HepG2 (cell line): ENCODE data around the gene TRIM27. TPM values are rescaled to one million over a fixed set of nuclear protein-coding genes. Genes with fewer than 3 reads are reported as not detected.

ENCODE experiments used
- ATAC-seq: fragments of 200-7000 bp; cut with Tn5 transposase; 3 replicates; pipeline ENCODE4 v1.9.1; 2020; ENCODE audit warnings: mild to moderate bottlenecking, moderate library complexity
- BruUV-seq: library from RNA; stranded (reverse); fragments of 400-500 nt; replicated peaks from 2 replicates; lab custom pipeline; 2021; lab: Mats Ljungman, UMichigan
- CTCF ChIA-PET: fragments of 300-600 bp; formaldehyde crosslinking; extraction: SDS; loops from one replicate; lab custom pipeline; 2021; ENCODE audit warnings: low total read pairs, inconsistent platforms, low intra/inter-chr PET ratio; lab: Yijun Ruan, JAX
- POLR2A ChIA-PET: fragments of 350-600 bp; sonication (Branson Sonifier 250); formaldehyde crosslinking; loops from one replicate; lab custom pipeline; 2020; ENCODE audit warnings: antibody characterized with exemption, inconsistent platforms; lab: Yijun Ruan, JAX
- DNase-seq: peaks from one replicate; pipeline ENCODE4 v3.0.0-alpha.2; 2015; ENCODE audit warnings: low spot score
- FAIRE-seq: peaks from 3 replicates; lab custom pipeline; 2011; peaks lifted over from hg19 to GRCh38; lab: Jason Lieb, UNC
- H2AFZ ChIP-seq: one replicate; pipeline ENCODE4 v1.6.1; 2011; ENCODE audit warnings: low read length, inconsistent platforms
- H3K27ac ChIP-seq: fragments of 300-600 bp; 3 replicates; pipeline ENCODE4 v1.8.0; 2011; ENCODE audit warnings: mixed run types, mild to moderate bottlenecking, mixed read lengths, low read length, inconsistent platforms; ENCODE audit not compliant: insufficient read depth; ENCODE audit errors: extremely low read length
- H3K27me3 ChIP-seq, 2 experiments: fragments of 200-600 bp in 1 of 2; 2 replicates in 1 of 2; 3 replicates in 1 of 2; pipeline versions ENCODE4 v1.6.0 to v1.8.0; 2011; ENCODE audit warnings: low read length in 2 of 2, mild to moderate bottlenecking in 2 of 2, moderate library complexity in 2 of 2, inconsistent platforms in 1 of 2; ENCODE audit not compliant: insufficient read depth in 2 of 2, control insufficient read depth in 1 of 2
- H3K36me3 ChIP-seq, 2 experiments: fragments of 200-600 bp in 1 of 2; replicated peaks in 1 of 2; 2 replicates in 1 of 2; 3 replicates in 1 of 2; pipeline versions ENCODE4 v1.5.1 to v1.8.0; 2011; ENCODE audit warnings: low read length in 2 of 2, inconsistent platforms in 1 of 2; ENCODE audit not compliant: insufficient read depth in 2 of 2, control insufficient read depth in 1 of 2
- H3K4me1 ChIP-seq: 2 replicates; pipeline ENCODE4 v1.5.1; 2012; ENCODE audit warnings: low read length, inconsistent platforms; ENCODE audit not compliant: insufficient read depth
- H3K4me2 ChIP-seq: 2 replicates; pipeline ENCODE4 v1.6.0; 2011; ENCODE audit warnings: low read depth, low read length, inconsistent platforms
- H3K4me3 ChIP-seq, 3 experiments: fragments of 200-600 bp in 1 of 3; sonication (generic), shearing (Covaris generic) in 1 of 3; replicated peaks in 1 of 3; 2 replicates each; pipeline ENCODE4 v1.5.1; 2011 to 2016; ENCODE audit warnings: low read length in 3 of 3, inconsistent platforms in 2 of 3, low read depth in 2 of 3, mild to moderate bottlenecking in 2 of 3, control low read depth in 1 of 3, mixed read lengths in 1 of 3; ENCODE audit not compliant: insufficient read depth in 1 of 3
- H3K79me2 ChIP-seq: one replicate; pipeline ENCODE4 v1.6.1; 2011; ENCODE audit warnings: low read length, inconsistent platforms; ENCODE audit not compliant: insufficient read depth
- H3K9ac ChIP-seq: 2 replicates; pipeline ENCODE4 v1.6.0; 2011; ENCODE audit warnings: mild to moderate bottlenecking, low read depth, low read length, inconsistent platforms; ENCODE audit not compliant: insufficient read depth
- H3K9me3 ChIP-seq: 2 replicates; pipeline ENCODE4 v1.5.1; 2012; ENCODE audit warnings: mild to moderate bottlenecking, low read length
- H4K20me1 ChIP-seq: 2 replicates; pipeline ENCODE4 v1.6.0; 2011; ENCODE audit warnings: inconsistent platforms, mild to moderate bottlenecking, low read length, moderate library complexity; ENCODE audit not compliant: insufficient read depth
- ESRRA ChIP-seq: sonication (generic); formaldehyde crosslinking; IDR thresholded peaks from 2 replicates; pipeline ENCODE4 v1.5.1; 2020; ENCODE audit warnings: mild to moderate bottlenecking, low read depth, missing genetic modification reagents
- HNRNPL ChIP-seq: fragments of 200-400 bp; formaldehyde crosslinking; IDR thresholded peaks from 2 replicates; pipeline ENCODE4 v1.6.1; 2017; ENCODE audit warnings: mild to moderate bottlenecking, low read depth, low read length
- HOXA5 ChIP-seq: sonication (generic); formaldehyde crosslinking; IDR thresholded peaks from 2 replicates; pipeline ENCODE4 v1.4.0; 2020; ENCODE audit warnings: missing genetic modification reagents
- SNRNP70 ChIP-seq: fragments of 200-400 bp; formaldehyde crosslinking; IDR thresholded peaks from 2 replicates; pipeline ENCODE4 v1.6.1; 2017; ENCODE audit warnings: mild to moderate bottlenecking, low read depth, low read length, moderate library complexity
- ZNF24 ChIP-seq: fragments of 450-650 bp; IDR thresholded peaks from 2 replicates; pipeline ENCODE4 v1.6.1; 2017; ENCODE audit warnings: antibody characterized with exemption, mild to moderate bottlenecking
- ZNF263 ChIP-seq: sonication (generic); formaldehyde crosslinking; IDR thresholded peaks from 2 replicates; pipeline ENCODE4 v1.4.0; 2020; ENCODE audit warnings: missing genetic modification reagents
- ZNF333 ChIP-seq: sonication (generic); formaldehyde crosslinking; IDR thresholded peaks from 2 replicates; pipeline ENCODE4 v1.4.0; 2020; ENCODE audit warnings: mild to moderate bottlenecking, missing genetic modification reagents, borderline replicate concordance
- WGBS: methylation state at CpG from one replicate; pipeline ENCODE4 v1.1.6; 2017; ENCODE audit warnings: low lambda C conversion rate; 5-methylcytosine and 5-hydroxymethylcytosine counted together
- in situ Hi-C: cut with HindIII; loops from 2 replicates; pipeline ENCODE4 v1.10.0; 2017; ENCODE audit warnings: low pct_unique_long_range_greater_than_20kb; ENCODE audit not compliant: extremely low pct_ligation_motif_present
- intact Hi-C: fragments of 100-400 bp; cut with micrococcal nuclease; formaldehyde crosslinking; loops from one replicate; pipeline ENCODE4 v1.10.0; 2022; ENCODE audit not compliant: unreplicated experiment
- polyA plus RNA-seq, 8 experiments: library from polyadenylated mRNA; depleted of rRNA in 3 of 8; stranded (reverse) in 7 of 8; unstranded in 1 of 8; fragments of >200 nt; fragmentation: Illumina TruSeq in 4 of 8; extraction: Trizol in 4 of 8; gene quantifications; 2 replicates each; pipeline versions ENCODE4 v1.2.1 to v1.2.3, GENCODE V29; 2011 to 2016; ENCODE audit warnings: low read depth in 4 of 8, missing spikeins in 1 of 8, mixed read lengths in 1 of 8; ENCODE audit not compliant: insufficient read depth in 1 of 8
- total RNA-seq, 5 experiments: library from RNA; depleted of rRNA; stranded (reverse); fragments of >200 nt; fragmentation: Illumina TruSeq; extraction: Trizol; gene quantifications; 2 replicates each; pipeline ENCODE4 v1.2.3, GENCODE V29; 2016; ENCODE audit warnings: low read depth in 1 of 5
- TF ChIP-seq, protein P1 (sequence below): sonication (generic); formaldehyde crosslinking; IDR thresholded peaks from 2 replicates; pipeline ENCODE4 v1.4.0; 2020; ENCODE audit warnings: missing genetic modification reagents
- TF ChIP-seq, protein P2 (sequence below): sonication (generic); formaldehyde crosslinking; IDR thresholded peaks from 2 replicates; pipeline ENCODE4 v1.4.0; 2020; ENCODE audit warnings: missing genetic modification reagents
- TF ChIP-seq, protein P3 (sequence below): sonication (generic); formaldehyde crosslinking; IDR thresholded peaks from 2 replicates; pipeline ENCODE4 v1.4.0; 2020; ENCODE audit warnings: missing genetic modification reagents, borderline replicate concordance

Gene TRIM27
- total and polyA plus RNA-seq, 2 of the 13 experiments (the other 11 are each of a cell fraction or from before 2014, with no cell fraction given) = 88.6 to 112 TPM

DNA sequence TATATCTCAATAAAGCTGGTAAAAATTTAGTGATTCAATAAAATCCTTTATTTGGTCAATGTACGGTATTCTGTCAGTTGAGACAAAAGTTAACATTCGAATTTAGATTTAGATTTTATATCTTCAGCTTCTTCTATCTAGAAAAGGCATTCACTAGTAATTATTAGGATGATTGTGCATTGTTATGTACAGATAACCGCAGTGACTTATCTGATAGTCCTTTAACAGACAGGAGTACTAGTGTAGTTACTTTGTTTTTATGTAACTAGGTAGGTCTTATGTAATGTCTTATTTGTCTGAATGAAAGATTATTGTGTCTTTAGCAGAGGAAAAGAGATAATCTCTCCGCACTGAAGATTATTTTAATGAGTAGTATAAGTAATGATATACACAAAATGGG lies 31.3 kb downstream of the TRIM27 start:
- no peaks in the 10 kb centered on the region for H3K36me3 ChIP-seq
- BruUV-seq = no TSS peak
- no peak overlapping the region for H3K27ac ChIP-seq
- no peaks in the 10 kb centered on the region; a peak in 2 of 5 replicates for H3K27me3 ChIP-seq
- H3K79me2 ChIP-seq = no peaks in the 10 kb centered on the region
- FAIRE-seq (no peak), DNase-seq (no peak), ATAC-seq (no peak)
- peaks cover 34% of the 10 kb centered on the region for H3K4me1 ChIP-seq
- H3K9ac ChIP-seq = no peak overlapping the region
- no peaks in the 10 kb centered on the region for H3K9me3 ChIP-seq
- POLR2A ChIA-PET = interaction anchor here (2.3 kb wide), 1 partner anchor 31 kb away, joined by 10 read pairs; the partner anchor contains the start of gene TRIM27
- TF ChIP-seq SNRNP70 = no peak
- TF ChIP-seq HNRNPL = no peak
- no peak for TF ChIP-seq ZNF24
- no peak for TF ChIP-seq ESRRA (CRISPR knock-in tag)
- TF ChIP-seq HOXA5 (CRISPR knock-in tag) = no peak
- TF ChIP-seq, protein P1, sequence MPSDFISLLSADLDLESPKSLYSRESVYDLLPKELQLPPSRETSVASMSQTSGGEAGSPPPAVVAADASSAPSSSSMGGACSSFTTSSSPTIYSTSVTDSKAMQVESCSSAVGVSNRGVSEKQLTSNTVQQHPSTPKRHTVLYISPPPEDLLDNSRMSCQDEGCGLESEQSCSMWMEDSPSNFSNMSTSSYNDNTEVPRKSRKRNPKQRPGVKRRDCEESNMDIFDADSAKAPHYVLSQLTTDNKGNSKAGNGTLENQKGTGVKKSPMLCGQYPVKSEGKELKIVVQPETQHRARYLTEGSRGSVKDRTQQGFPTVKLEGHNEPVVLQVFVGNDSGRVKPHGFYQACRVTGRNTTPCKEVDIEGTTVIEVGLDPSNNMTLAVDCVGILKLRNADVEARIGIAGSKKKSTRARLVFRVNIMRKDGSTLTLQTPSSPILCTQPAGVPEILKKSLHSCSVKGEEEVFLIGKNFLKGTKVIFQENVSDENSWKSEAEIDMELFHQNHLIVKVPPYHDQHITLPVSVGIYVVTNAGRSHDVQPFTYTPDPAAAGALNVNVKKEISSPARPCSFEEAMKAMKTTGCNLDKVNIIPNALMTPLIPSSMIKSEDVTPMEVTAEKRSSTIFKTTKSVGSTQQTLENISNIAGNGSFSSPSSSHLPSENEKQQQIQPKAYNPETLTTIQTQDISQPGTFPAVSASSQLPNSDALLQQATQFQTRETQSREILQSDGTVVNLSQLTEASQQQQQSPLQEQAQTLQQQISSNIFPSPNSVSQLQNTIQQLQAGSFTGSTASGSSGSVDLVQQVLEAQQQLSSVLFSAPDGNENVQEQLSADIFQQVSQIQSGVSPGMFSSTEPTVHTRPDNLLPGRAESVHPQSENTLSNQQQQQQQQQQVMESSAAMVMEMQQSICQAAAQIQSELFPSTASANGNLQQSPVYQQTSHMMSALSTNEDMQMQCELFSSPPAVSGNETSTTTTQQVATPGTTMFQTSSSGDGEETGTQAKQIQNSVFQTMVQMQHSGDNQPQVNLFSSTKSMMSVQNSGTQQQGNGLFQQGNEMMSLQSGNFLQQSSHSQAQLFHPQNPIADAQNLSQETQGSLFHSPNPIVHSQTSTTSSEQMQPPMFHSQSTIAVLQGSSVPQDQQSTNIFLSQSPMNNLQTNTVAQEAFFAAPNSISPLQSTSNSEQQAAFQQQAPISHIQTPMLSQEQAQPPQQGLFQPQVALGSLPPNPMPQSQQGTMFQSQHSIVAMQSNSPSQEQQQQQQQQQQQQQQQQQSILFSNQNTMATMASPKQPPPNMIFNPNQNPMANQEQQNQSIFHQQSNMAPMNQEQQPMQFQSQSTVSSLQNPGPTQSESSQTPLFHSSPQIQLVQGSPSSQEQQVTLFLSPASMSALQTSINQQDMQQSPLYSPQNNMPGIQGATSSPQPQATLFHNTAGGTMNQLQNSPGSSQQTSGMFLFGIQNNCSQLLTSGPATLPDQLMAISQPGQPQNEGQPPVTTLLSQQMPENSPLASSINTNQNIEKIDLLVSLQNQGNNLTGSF (CRISPR knock-in tag) = no peak
- TF ChIP-seq, protein P2, sequence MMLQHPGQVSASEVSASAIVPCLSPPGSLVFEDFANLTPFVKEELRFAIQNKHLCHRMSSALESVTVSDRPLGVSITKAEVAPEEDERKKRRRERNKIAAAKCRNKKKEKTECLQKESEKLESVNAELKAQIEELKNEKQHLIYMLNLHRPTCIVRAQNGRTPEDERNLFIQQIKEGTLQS = no peak
- TF ChIP-seq, protein P3, sequence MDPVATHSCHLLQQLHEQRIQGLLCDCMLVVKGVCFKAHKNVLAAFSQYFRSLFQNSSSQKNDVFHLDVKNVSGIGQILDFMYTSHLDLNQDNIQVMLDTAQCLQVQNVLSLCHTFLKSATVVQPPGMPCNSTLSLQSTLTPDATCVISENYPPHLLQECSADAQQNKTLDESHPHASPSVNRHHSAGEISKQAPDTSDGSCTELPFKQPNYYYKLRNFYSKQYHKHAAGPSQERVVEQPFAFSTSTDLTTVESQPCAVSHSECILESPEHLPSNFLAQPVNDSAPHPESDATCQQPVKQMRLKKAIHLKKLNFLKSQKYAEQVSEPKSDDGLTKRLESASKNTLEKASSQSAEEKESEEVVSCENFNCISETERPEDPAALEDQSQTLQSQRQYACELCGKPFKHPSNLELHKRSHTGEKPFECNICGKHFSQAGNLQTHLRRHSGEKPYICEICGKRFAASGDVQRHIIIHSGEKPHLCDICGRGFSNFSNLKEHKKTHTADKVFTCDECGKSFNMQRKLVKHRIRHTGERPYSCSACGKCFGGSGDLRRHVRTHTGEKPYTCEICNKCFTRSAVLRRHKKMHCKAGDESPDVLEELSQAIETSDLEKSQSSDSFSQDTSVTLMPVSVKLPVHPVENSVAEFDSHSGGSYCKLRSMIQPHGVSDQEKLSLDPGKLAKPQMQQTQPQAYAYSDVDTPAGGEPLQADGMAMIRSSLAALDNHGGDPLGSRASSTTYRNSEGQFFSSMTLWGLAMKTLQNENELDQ (CRISPR knock-in tag) = no peak
- TF ChIP-seq ZNF333 (CRISPR knock-in tag) = no peak
- no peak for TF ChIP-seq ZNF263
- 58% methylated on average over 4 of the region's 4 CpGs for WGBS
- in situ Hi-C loops (no loop called here), intact Hi-C loops (no loop called here)
- no peak overlapping the region for H3K4me2 ChIP-seq
- no peak overlapping the region for H2AFZ ChIP-seq
- no peaks in the 10 kb centered on the region for H4K20me1 ChIP-seq
- CTCF ChIA-PET = no interaction called here
- H3K4me3 ChIP-seq = no peak overlapping the region
